Neuron (in vitro differentiated cells): Measurements from ENCODE around the gene OSBPL3.
"Not testable (repeated sequence)": the region's sequence is repeated elsewhere in the genome, so short reads cannot be mapped to it uniquely, and the experiment has no call there.

Experiments
- H2AFZ ChIP-seq: one replicate; pipeline ENCODE4 v1.6.1; 2013; ENCODE audit warnings: low read depth, mild to moderate bottlenecking, inconsistent platforms, low read length, moderate library complexity
- H3K27me3 ChIP-seq: one replicate; pipeline ENCODE4 v1.6.1; 2013; ENCODE audit warnings: low read length; ENCODE audit not compliant: insufficient read depth
- H3K36me3 ChIP-seq: one replicate; pipeline ENCODE4 v1.6.1; 2013; ENCODE audit warnings: low read length; ENCODE audit not compliant: insufficient read depth
- H3K4me1 ChIP-seq: one replicate; pipeline ENCODE4 v1.6.1; 2013; ENCODE audit warnings: low read length; ENCODE audit not compliant: insufficient read depth
- H3K4me3 ChIP-seq: 2 replicates; pipeline ENCODE4 v1.5.1; 2013; ENCODE audit warnings: mild to moderate bottlenecking, low read length, moderate library complexity
- H3K9me3 ChIP-seq: one replicate; pipeline ENCODE4 v1.6.1; 2013; ENCODE audit warnings: low read length

OSBPL3 gene

GRCh38 chr7:24903992-24904391 lies 76.0 kb downstream of the OSBPL3 start:
- not testable (repeated sequence) for H2AFZ ChIP-seq, H3K4me1 ChIP-seq, H3K9me3 ChIP-seq, H3K36me3 ChIP-seq, H3K27me3 ChIP-seq, H3K4me3 ChIP-seq

DNA sequence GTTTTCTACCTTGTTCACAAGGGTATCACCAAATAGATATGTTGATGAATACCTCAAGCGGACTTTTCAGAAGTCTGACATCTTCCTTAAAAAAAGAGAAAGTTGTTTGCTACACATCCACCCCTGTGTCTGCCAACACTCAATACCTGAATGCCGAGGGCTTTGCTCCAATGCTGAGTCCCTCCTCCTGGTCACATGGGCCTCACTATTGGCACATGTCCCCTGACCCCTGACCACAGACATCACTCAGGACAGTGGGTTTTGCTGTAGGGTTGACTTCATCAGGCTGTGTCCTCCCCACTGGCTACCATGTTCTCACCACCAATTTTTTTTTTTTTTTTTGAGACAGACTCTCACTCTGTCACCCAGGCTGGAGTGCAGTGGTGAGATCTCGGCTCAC lies 76.4 kb downstream of the OSBPL3 start:
- no peaks in the 10 kb centered on the region for H3K9me3 ChIP-seq
- H3K4me1 ChIP-seq = no peaks in the 10 kb centered on the region
- no peak overlapping the region for H2AFZ ChIP-seq
- H3K4me3 ChIP-seq = no peak overlapping the region
- no peaks in the 10 kb centered on the region for H3K36me3 ChIP-seq
- H3K27me3 ChIP-seq = no peaks in the 10 kb centered on the region

GRCh38 chr7:24902931-24903330 lies 77.0 kb downstream of the OSBPL3 start:
- H2AFZ ChIP-seq = no peak overlapping the region
- no peaks in the 10 kb centered on the region for H3K9me3 ChIP-seq
- no peak overlapping the region for H3K4me3 ChIP-seq

DNA sequence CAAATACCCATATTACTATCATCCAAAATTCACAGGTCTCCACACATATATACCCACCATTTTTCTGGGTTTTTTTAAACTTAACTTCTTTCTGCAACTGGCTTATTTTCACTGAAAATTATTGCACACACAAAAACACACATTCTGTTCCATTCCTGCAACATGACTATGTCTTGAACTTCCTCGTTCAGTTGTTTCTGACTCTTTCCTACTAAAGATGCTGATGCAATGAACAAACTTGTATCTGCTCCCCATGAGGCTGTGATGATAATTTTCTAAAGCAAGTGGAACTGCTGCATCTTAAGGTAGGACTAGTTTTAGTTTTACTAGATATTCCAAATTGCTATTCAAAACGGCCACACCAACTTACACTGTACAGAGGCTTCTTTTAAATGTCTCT lies 77.7 kb downstream of the OSBPL3 start:
- Histone ChIP-seq H3K9me3 (no peaks in the 10 kb centered on the region), H2AFZ (no peak overlapping the region), H3K4me3 (no peak overlapping the region), H3K36me3 (no peaks in the 10 kb centered on the region), H3K27me3 (no peaks in the 10 kb centered on the region), H3K4me1 (no peaks in the 10 kb centered on the region)

More at GRCh38 chr7:24902931-24903330, 77.0 kb downstream of the OSBPL3 start:
- Histone ChIP-seq H3K27me3 (no peaks in the 10 kb centered on the region), H3K36me3 (no peaks in the 10 kb centered on the region), H3K4me1 (no peaks in the 10 kb centered on the region)

GRCh38 chr7:24899905-24900304 lies 80.1 kb downstream of the OSBPL3 start:
- Histone ChIP-seq H3K4me1 (no peaks in the 10 kb centered on the region), H3K36me3 (no peaks in the 10 kb centered on the region), H3K9me3 (no peaks in the 10 kb centered on the region)

GRCh38 chr7:24899161-24899560 lies 80.8 kb downstream of the OSBPL3 start:
- Histone ChIP-seq H3K4me3 (no peak overlapping the region), H2AFZ (no peak overlapping the region)

More at GRCh38 chr7:24899905-24900304, 80.1 kb downstream of the OSBPL3 start:
- H2AFZ ChIP-seq = no peak overlapping the region
- H3K27me3 ChIP-seq = no peaks in the 10 kb centered on the region
- H3K4me3 ChIP-seq = no peak overlapping the region

DNA sequence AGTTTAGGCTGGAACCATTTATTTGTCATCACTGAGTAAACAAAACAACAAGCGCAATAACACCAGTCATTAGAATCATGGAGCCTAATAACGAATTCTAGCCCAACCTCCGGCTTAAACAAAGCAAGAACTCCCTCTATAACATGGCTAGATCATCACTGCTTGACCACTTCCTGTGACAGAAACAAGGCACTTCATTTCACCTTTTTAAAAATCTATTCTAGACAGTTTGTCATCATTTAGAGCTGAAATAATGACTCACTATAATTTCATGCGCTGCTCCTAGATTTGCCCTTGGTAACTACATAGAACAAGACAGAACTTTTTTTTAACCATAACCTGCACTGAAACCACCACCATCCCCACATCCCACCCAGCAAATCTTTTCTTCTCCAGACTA lies 81.3 kb downstream of the OSBPL3 start:
- no peaks in the 10 kb centered on the region for H3K27me3 ChIP-seq
- no peak overlapping the region for H3K4me3 ChIP-seq
- no peaks in the 10 kb centered on the region for H3K4me1 ChIP-seq
- H3K9me3 ChIP-seq = no peaks in the 10 kb centered on the region
- H2AFZ ChIP-seq = no peak overlapping the region
- H3K36me3 ChIP-seq = no peaks in the 10 kb centered on the region

More at GRCh38 chr7:24899161-24899560, 80.8 kb downstream of the OSBPL3 start:
- no peaks in the 10 kb centered on the region for H3K9me3 ChIP-seq
- H3K36me3 ChIP-seq = no peaks in the 10 kb centered on the region
- no peaks in the 10 kb centered on the region for H3K4me1 ChIP-seq
- H3K27me3 ChIP-seq = no peaks in the 10 kb centered on the region

GRCh38 chr7:24896031-24896501 lies 83.9 kb downstream of the OSBPL3 start:
- Histone ChIP-seq H2AFZ (no peak overlapping the region), H3K9me3 (no peaks in the 10 kb centered on the region), H3K4me1 (no peaks in the 10 kb centered on the region), H3K27me3 (no peaks in the 10 kb centered on the region), H3K36me3 (no peaks in the 10 kb centered on the region), H3K4me3 (no peak overlapping the region)

- Histone ChIP-seq H3K36me3 (no peaks in the 10 kb centered on the region), H3K27me3 (no peaks in the 10 kb centered on the region), H3K9me3 (no peaks in the 10 kb centered on the region), H3K4me1 (no peaks in the 10 kb centered on the region), H3K4me3 (no peak overlapping the region), H2AFZ (no peak overlapping the region)
Observed at GRCh38 chr7:24894429-24895221, 85.4 kb downstream of the OSBPL3 start.

GRCh38 chr7:24891311-24891735 lies 88.7 kb downstream of the OSBPL3 start:
- Histone ChIP-seq H3K9me3 (no peaks in the 10 kb centered on the region), H2AFZ (no peak overlapping the region), H3K27me3 (no peaks in the 10 kb centered on the region), H3K36me3 (no peaks in the 10 kb centered on the region), H3K4me3 (no peak overlapping the region), H3K4me1 (no peaks in the 10 kb centered on the region)

GRCh38 chr7:24889611-24890010 lies 90.4 kb downstream of the OSBPL3 start:
- no peaks in the 10 kb centered on the region for H3K36me3 ChIP-seq
- no peak overlapping the region for H2AFZ ChIP-seq
- no peak overlapping the region for H3K4me3 ChIP-seq
- no peaks in the 10 kb centered on the region for H3K9me3 ChIP-seq
- peaks cover 7% of the 10 kb centered on the region for H3K4me1 ChIP-seq
- H3K27me3 ChIP-seq = no peaks in the 10 kb centered on the region

DNA sequence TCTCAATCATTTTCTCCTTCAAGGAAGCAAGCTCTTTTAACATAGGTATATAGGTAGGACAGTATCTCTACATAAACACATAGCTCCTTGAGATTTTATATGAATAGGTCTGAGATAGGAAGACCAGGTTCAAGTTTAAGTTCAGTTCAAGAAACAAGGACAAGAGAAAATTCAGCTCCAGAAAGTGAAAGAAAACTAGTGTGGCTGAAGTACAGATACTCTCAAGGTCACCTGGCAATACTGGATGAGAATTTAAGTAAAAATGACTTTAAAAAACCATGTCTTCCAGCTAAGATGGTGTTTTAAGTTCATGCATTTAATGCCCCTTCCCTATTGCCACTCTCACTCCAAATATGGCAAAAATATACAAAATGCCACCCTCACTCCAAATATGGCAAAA lies 91.3 kb downstream of the OSBPL3 start:
- no peaks in the 10 kb centered on the region for H3K36me3 ChIP-seq

DNA sequence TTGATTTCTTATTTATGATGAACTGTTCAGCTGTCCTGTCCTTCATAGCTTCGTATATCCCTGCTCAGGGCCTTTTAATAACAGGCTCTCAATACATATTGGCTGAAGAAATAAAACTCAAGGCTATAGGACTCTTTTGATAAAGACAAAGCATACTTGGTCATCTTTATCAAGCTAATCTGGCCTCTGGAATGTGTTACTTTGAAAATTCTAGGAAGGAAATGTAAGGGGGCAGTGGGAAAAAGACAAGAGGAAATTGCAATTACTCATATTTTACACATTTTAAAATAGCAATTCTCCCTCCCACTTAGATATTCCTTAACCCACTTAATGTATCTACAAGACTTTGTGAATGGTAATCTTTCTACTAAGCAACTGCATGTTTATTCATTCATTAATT lies 94.3 kb downstream of the OSBPL3 start:
- no peak overlapping the region for H2AFZ ChIP-seq
- H3K9me3 ChIP-seq = no peaks in the 10 kb centered on the region
- no peaks in the 10 kb centered on the region for H3K27me3 ChIP-seq
- peaks cover 25% of the 10 kb centered on the region for H3K4me1 ChIP-seq
- no peaks in the 10 kb centered on the region for H3K36me3 ChIP-seq
- H3K4me3 ChIP-seq = no peak overlapping the region

More for the DNA sequence above, 91.3 kb downstream of the OSBPL3 start:
- H3K27me3 ChIP-seq = no peaks in the 10 kb centered on the region
- no peak overlapping the region for H3K4me3 ChIP-seq
- peaks cover 16% of the 10 kb centered on the region for H3K4me1 ChIP-seq
- no peaks in the 10 kb centered on the region for H3K9me3 ChIP-seq
- no peak overlapping the region for H2AFZ ChIP-seq

GRCh38 chr7:24885305-24885704 lies 94.7 kb downstream of the OSBPL3 start:
- Histone ChIP-seq H3K27me3 (no peaks in the 10 kb centered on the region), H3K9me3 (no peaks in the 10 kb centered on the region), H3K4me1 (peaks cover 25% of the 10 kb centered on the region), H2AFZ (no peak overlapping the region), H3K4me3 (no peak overlapping the region), H3K36me3 (no peaks in the 10 kb centered on the region)
